Iris pigment epithelial cell (primary cell): Measurements from ENCODE around the gene DHRS3.
A peak's percentile ranks its signal among the peaks of the same experiment; 100 is the strongest.

ENCODE experiments used
- DNase-seq: peaks from one replicate; pipeline ENCODE4 v3.0.0-alpha.2; 2011; ENCODE audit warnings: low read depth

DHRS3 gene

DNA sequence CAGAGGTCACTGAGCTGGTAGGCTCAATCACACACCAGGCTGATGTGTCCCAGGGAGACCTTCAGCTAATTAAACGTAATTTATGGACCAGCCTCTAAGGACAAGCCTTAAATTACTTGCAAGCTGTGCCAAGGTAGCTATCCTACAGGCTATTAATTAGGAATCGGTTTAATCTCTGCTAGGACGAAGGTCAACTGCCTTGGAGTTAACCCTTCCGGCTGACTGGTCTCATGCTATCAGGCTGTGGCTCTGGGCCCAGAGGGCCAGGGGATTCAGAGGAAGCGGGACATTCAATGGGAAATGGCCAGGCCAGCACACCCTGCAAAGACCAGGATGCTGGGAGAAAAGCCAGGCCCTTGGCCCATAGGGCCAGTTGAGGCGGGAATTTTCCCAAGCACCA, 19.0 kb downstream of the DHRS3 start:
- no peak for DNase-seq

DNA sequence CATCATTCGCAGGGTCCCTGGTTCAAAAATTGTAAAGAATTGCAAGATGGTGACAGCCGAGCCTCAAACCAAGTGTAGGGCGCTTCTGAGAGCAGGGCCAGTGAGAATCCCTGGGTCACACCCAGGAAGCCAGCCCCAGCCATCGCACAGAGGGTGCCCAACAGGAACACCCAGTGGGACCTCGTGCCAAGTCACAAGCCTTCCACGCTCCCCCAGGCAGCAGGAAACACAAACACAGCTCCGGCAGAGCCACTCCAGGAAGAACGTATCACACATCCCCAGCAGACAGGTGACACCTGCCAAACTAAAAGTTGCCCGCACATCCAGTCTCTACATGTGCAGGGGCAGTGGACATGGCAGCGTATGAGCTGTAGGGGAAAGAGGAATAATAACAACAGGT, 20.2 kb downstream of the DHRS3 start:
- no peak for DNase-seq

- DNase-seq, result peak; percentile 100
These were observed 21.8 kb downstream of the DHRS3 start for GRCh38 chr1:12596007-12596821.

GRCh38 chr1:12595757-12596006, 22.3 kb downstream of the DHRS3 start:
- DNase-seq, result no peak

- peak; percentile 81 for DNase-seq
These were observed 22.8 kb downstream of the DHRS3 start for GRCh38 chr1:12594966-12595756.

GRCh38 chr1:12594490-12594889, 23.5 kb downstream of the DHRS3 start:
- no peak for DNase-seq

- DNase-seq, result peak; percentile 85
These were observed 24.4 kb downstream of the DHRS3 start for GRCh38 chr1:12593621-12594066.

DNA sequence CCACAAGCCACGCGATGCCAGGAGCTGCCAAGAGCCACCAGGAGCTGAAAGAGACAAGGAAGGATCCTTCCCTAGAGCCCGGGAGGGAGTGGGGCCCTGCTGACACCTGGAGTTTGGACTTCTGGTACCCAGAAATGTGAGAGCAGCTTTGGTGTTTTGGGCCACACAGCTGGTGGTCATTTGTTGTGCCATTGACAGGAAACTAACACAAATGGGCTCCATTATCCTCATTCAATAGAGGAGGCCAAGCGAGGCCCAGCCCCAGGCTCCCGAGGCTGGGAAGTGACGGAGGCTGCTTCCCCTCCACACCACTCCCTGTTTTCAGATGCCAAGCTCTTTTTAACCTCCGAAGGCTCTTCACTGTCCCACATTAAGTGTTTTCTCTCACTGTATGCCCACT, 25.5 kb downstream of the DHRS3 start:
- no peak for DNase-seq

DNA sequence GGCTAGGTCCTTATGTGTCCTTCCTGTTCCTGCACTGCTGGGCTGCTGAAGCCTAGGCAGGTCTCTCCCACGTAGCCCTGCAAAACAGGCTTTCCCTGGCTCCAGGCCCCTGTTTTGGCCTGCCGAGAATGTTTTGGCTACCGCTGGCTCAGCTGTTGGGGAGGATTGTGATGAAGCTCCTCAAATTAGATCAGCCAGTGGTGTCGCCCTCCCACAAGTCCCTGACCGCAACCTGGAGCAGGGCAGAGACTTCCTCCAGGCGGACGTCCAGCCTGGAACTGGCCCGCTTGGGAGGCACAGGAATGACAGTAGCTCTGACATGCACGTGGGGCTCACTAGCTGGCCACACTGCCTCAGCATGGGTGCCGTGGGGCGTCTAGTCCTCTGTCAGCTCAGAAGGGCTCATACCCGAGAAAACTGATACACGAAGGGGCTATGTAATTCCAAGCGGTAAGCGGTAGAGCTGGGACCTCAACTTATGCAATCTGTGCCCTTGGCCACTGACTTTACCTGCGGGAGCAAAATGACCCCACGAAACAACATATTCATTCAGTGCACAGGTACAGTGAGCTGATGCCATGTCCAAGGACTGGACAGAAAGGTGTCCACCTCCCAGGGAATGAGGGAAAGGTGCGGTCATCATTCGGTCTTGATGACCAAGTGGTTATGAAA, 26.6 kb downstream of the DHRS3 start:
- no peak for DNase-seq

DNA sequence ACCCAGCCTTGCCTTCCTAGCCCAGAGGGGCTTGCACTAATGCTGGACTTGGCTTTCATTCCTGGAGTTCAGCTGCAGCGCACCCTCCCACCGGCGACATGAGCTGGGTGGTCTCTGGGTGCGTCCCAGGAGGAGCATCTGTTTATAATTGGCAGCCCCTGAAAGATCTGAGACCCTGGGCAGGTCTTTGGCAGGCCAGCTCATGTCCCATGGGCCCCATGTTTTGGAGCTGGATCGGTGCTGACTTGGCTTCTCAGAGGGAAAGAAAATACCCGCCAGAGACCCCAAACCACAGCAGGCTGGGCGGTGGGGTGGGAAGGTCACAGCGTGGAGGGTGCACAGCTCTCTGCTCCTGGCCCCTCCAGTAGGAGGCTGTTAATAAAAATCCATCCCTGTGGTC, 29.3 kb downstream of the DHRS3 start:
- no peak for DNase-seq

- DNase-seq, result peak; percentile 94
These were observed 29.9 kb downstream of the DHRS3 start for GRCh38 chr1:12587981-12588640.

- DNase-seq, result no peak
These were observed 31.8 kb downstream of the DHRS3 start for GRCh38 chr1:12585951-12586942.

GRCh38 chr1:12585536-12585935, 32.5 kb downstream of the DHRS3 start:
- DNase-seq, result no peak

DNA sequence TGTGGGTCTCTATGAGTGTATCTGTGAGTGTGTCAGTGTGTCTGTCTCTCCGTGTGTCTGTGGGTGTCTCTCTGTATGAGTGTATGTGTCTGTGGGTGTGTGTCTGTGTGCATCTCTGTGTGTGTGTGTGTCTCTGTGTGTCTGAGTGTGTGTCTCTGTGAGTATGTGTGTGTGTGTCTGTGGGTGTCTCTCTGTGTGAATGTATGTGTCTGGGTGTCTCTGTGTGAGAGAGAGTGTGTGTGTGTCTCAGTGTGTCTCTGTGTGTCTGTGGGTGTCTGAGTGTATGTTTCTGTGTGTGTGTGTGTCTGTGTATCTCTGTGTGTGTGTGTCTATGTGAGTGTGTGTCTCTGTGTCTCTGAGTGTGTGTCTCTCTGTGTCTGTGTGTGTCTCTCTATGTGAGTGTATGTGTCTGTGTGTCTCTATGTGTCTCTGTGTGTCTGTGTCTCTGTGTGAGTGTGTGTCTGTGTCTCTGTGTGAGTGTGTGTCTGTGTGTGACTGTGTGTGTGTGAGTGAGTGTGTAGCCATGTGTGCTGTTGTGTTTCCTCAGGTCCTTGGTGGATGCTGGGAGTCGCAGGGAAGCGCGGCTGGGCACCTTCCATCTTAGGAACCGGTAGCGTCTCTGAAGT, 33.0 kb downstream of the DHRS3 start:
- DNase-seq, result no peak

GRCh38 chr1:12583484-12583883, 34.5 kb downstream of the DHRS3 start:
- no peak for DNase-seq

DNA sequence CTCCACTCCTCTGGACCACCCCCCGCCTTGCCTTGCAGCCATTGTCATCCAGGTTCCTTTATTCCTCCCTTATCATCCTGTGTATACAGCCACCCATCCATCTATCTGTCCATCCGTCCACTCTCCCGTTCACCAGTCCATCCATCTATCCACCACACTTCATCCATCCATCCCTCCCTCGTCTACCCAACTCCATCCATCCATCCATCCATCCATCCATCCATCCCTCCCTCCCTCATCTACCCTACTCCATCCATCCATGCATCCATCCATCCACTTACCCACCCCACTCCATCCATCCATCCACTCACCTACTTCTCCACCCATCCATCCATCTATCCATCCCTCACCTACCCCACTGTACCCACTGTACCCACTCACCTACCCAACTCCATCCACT, 35.4 kb downstream of the DHRS3 start:
- no peak for DNase-seq

DNA sequence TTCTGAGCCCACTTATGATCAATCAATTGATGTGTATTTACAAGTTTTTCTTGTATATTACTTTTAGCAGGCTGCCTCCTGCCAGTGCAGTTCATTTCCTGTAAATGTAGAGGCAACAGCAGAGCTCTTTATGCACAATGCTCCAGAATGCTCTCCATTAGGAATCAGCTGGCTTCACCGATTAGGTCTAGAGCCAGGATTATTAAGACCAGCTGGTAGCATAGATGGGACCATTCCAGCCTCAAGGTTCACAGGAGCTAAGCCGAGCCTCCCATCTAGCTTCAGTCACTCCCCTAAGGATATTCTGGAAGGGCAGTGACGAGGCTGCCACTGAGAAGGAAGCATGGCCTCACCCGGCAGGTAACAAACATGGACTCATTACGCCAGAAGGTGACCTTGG, 36.8 kb downstream of the DHRS3 start:
- DNase-seq, result no peak

GRCh38 chr1:12580054-12580887, 37.7 kb downstream of the DHRS3 start:
- DNase-seq, result peak; percentile 84

GRCh38 chr1:12578860-12579422, 39.1 kb downstream of the DHRS3 start:
- no peak for DNase-seq

GRCh38 chr1:12577020-12577419, 41.0 kb downstream of the DHRS3 start:
- no peak for DNase-seq
